Ramos (cell line): ENCODE data around the gene KCNJ6.

Source experiments
- in situ Hi-C: fragments of 300-500 bp; cut with MboI; formaldehyde crosslinking; loops from one replicate; pipeline ENCODE4 v1.14.3; 2022; ENCODE audit warnings: low sequenced_read_pairs; ENCODE audit not compliant: unreplicated experiment

The KCNJ6 gene

DNA sequence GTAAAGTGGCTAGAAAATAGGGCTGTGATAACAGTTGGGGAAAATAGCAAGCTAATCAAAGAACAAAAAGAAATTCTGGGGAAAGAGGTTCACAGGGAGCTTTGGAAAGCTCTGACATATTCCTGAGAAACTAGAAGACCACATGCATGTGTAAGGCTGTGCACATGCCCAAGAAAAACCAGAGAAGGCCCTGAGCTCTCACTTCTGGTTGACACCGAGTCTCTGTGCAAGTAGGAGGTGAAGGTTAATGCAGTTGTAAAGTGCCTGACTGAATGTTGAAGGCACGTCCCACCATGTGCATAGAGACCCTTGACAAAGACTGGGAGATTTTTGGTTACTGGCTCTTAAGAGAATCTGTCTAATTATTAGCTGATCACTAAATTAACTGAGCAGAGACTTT, 288.7 kb downstream of the KCNJ6 start:
- in situ Hi-C loops, result no loop called here

DNA sequence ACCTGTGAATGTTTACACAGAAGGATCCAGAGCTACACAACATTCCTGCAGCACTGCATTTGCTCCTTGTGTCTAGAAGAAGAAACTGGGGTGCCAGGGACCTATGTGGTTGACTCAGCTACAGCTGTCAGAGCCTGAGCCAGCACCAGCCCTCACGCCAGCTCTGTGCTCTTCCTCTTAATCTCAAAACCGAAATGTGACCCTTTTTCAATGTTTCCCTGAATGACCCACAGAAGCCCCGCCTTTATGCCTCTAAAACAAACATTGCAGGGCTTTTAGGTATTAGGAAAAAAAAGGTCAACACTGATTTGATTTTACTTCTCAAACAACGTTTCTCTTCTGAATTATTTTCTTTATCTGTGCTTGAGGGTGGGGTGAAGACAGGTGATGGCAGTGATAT, 289.2 kb downstream of the KCNJ6 start:
- in situ Hi-C loops, result no loop called here

DNA sequence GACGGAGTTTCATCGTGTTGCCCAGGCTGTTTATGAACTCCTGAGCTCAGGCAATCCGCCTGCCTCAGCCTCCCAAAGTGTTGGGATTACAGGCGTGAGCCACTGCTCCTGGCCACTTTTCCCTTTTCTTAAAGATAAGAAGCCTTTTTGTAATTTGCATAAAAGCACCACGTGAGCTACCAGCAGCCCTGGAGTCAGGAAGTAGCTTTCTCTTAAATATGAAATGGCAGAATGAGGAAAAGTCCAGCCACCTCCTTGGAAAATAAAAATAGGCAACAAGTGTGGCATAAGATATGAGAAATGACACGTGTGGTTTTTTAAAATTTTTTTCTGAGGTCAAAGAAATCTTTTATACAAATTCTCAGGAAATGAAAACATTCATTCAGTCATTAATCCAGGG, 289.9 kb downstream of the KCNJ6 start:
- in situ Hi-C loops, result no loop called here

DNA sequence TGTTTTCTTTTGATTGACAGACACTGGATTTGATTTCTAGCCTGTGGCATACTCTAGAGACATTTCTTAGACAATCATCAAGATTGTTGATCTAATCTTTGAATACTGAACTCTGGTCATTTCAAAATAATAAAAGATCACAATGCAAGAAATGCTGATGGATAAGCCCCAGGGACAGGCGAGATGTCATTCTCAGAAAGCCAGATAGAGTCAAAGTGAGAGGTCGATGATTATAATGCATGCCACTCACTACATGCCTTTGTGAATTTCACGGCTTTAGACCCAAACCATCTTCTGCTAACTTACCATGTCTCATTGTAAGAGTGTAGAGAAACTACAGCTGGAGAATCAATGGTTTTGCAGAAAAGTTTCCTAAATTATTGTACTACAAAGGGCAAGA, 292.6 kb downstream of the KCNJ6 start:
- in situ Hi-C loops, result no loop called here

DNA sequence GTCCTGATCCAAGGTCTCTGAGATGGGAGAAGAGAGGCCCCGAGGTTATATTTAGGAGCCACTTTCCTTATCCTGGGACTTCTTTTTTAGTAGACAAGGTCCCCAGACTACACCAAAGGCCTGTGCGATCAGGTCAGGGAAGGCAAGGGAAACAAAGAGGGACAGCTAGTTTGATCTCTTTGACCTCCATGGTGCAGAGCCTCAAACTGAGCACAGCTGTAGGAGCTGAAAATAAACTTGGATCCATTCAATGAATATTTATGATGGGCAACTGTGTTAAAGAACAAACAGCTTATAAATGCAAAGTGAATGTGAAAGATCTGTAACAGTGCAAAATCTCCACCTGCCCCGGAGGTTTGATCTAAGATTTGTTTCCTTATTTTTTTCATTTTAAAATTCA, 293.1 kb downstream of the KCNJ6 start:
- in situ Hi-C loops, result no loop called here

DNA sequence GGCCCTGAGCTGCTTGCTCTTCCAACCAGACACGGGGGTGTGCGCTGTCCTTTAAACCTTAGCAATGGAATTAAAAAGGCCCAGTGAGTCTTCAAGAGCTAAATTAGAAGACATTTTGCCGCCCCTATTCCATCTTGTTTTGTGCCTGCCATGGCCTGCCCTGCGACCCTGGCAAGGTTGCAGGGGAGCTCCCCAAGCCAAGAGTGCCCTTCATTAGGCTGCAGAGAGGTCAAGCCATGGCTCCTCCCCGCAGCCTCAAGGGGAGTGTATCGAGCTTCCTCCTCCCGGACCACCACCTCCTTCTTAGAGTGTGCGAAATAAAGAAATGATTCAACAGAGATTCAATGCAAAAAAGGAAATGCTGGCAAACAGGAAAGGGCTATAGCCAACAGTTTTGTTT, 293.5 kb downstream of the KCNJ6 start:
- in situ Hi-C loops, result no loop called here

DNA sequence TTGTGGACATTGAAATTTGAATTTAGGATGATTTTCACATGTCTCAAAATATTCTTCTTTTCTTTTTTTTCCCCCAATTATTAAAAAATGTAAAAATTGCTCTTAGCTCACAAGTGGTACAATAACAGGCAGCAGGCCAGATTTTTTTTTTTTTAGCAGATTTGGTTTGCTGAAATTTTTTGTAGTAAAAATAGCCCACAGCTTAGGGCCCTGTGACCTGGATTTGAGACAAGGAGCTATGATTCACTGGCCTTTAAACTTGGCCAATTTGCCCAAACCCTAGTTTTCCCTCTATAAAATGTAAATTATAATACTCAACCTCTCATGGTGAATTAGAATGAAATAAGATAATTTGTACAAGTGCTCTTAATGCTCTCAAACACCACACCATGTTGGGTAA, 295.9 kb downstream of the KCNJ6 start:
- in situ Hi-C loops, result no loop called here

DNA sequence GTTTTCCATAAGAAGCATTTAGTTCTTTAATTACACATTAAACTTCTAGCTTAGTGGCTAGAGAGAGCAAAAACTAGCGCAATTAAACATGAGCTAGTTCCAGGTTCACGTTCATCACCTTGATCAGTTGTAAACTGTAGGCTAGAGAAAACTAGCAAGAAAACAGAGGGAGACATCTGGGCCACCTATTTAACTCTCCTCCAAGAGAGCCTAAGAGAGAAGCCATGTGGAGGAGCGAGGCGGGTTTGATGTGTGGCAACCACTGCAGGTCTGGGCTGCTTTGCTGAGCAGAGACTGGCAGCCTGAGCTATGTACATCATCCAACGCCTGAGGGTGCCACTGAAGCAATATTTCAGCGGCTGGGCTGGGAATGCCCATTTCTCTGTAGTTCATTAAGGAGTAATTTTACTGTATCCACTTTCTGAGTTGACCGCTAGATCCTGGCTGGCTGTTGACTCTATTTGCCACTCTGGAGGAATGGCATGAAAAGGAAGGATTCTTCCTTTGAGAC, 296.7 kb downstream of the KCNJ6 start:
- in situ Hi-C loops, result no loop called here

DNA sequence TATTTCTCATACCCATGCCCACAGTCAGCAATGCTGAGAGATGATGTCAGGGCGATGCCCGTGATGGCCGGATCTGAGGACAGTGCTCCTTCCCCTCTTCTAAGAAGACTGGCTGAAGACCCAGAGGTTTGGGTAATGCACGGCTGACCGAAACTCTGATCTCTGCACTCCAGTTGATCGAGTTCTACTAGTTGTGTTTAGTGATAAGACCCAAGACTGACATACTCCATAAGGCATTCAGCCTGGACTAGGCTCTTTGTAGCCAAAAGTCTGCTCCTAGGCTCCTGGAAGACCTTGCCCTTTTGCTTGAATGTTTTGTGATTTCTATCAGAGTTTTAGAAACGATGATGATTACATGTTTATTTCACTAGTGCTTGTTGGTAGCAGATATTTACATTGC, 298.2 kb downstream of the KCNJ6 start:
- in situ Hi-C loops, result no loop called here

DNA sequence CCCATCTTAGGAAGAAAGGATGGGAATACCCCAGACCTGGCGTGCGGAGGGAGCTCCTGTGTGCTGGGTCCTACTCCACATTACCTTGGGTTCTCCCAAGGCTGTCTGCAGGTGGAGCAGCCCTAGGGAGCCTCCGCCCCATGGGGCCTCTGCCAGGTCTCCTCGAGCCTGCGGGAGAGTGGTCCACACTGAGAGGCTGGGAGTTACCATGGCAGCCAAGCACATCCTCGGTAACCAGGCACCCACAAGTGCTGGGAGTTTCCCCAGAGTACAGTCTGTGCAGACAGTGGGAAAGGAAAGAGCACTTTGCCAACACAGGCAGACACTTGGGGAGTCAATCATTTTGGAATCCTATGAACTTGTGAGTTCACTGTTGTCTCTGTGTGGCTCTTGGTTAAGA, 300.3 kb downstream of the KCNJ6 start:
- in situ Hi-C loops, result no loop called here

DNA sequence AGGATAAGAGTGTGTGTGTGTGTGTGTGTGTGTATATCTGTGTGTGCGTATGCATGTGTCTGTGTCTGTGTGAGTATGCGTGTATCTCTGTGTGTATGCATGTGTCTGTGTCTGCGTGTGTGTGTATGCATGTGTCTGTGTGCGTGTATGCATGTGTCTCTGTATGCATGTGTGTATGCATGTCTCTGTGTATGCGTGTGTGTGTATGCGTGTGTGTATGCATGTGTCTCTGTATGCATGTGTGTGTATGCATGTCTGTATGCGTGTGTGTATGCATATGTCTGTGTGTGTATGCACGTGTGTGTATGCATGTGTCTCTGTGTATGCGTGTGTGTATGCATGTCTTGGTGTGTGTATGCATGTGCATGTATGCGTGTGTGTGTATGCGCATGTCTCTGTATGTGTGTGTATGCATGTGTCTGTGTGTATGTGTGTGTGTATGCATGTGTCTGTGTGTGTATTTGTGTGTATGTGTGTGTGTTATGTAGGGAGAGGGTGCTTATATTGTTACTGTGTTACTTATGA, 301.8 kb downstream of the KCNJ6 start:
- in situ Hi-C loops, result no loop called here

DNA sequence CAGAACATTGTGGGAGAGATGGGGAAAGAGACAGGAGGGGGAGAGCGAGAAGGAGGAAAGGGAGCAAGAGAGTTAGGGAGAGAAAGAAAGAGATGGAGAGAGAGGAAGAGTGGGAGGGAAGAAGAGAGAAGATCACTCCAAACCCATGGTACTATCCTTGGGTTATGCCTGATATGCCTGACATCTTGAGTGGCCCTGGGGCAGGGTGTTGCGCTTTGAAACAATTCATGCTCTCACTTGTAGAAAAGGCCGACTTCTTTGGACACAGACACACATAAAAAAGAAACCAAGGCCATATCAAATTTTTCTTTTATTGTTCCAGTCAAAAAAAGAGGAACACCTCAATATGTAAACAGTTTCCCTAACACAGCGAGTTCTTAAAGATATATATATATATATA, 309.2 kb downstream of the KCNJ6 start:
- in situ Hi-C loops, result no loop called here

DNA sequence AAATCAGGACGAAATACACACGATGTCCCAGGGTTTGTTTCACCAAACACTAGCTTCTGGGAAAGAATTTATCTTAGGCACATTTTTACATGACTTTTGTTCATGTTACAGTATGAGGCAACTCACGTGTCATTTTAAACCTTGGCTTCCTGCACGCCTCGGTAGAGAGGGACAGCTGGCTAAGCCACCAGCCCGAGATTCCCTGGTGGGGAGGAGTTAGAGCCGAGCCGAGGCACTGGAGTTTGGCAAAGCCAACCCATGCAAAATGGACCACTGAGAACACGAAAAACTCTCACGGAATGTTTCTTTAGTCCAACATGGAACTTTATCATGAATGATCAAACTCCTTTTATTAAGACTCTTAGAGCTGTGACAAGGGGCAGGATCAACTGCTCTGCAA, 309.7 kb downstream of the KCNJ6 start:
- in situ Hi-C loops, result no loop called here

DNA sequence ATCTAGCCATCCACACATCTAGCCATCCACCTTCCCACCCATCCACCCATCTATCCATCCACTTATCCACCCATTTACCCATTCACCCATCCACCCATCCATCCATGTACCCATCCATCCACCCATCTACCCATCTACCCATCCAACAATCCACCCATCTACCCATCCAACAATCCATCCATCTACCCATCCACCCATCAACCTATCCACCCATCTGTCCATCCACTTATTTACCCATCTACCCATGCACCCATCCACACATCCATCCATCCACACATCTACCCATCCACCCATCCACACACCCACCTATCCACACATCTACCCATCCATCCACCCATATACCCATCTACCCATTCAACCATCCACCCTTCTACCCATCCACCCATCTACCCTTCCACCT, 311.3 kb downstream of the KCNJ6 start:
- in situ Hi-C loops, result no loop called here

DNA sequence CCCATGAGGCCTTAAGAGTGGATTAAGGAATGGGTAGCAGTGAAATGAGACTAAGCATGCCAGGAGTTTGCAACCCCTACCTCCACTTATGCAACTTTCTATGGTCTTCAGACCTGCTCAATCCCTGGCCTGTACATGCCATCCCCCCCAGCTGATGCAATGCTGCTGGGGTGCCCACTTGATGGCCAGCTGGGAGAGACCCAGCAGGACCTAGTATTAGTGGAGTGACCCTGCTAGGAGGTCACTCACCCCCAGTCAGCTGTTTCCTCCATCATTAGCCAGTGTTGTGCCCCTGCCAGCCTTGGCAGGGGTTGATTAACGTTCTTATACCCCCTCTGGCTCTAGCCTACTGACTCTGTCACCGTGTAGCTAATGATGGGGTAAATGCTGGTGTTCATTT, 313.1 kb downstream of the KCNJ6 start:
- in situ Hi-C loops, result no loop called here

DNA sequence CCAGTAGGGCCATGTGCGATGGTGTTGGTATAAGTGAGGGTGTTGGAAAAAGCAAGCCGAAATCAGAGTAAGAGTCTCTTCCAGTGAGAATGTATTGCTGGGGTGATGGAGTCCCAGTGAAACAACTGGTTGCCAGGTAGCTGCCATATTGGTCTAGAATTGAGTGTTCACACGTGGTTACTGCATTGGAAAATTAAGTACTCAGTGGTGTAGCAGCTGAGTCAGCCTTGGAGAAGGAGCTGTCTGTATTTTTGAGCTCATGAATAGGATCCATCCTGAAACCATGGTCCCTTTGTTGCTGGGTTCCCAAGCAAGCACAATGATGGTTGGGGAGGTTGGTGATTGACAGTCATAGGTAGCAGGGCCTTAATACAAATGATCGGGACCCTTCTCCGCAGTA, 314.3 kb downstream of the KCNJ6 start:
- in situ Hi-C loops, result no loop called here

DNA sequence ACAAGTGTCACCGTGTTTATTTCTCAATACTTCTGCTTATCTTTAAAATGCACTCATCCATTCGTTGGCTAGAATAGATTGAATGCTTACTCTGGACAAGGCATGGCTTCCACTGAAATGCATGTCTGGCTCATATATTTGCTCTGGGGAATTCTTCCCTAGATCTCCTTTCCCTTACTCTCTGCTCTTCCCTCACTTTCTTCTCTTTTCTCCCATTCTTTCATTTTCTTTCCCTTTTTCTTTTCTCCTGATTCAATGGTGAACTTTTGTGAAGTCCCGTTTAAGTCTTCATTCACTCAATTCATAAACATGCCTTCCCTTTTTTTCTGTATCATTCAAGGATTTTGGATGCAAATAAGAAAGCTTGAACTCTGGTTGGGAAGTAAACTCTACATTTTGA, 315.2 kb downstream of the KCNJ6 start:
- in situ Hi-C loops, result no loop called here

DNA sequence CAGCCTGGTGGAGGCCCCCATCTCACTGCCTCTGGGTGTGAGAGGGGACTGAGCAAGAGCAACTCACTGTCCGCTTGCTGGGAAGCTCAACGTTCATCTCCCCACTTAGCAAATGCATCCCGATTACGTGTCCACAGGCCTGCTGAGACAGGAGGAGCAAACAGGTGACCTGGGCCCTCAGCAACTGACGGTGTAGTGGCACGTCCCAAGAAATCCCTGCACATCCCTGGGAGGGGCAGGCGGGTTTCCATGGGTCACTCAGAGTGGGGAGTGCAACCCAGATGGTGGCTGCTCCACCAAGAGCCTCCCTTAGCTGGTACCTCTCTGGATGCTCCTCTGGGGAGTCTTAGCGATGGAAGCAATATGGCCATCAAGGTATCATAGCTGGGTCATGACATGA, 320.3 kb downstream of the KCNJ6 start:
- in situ Hi-C loops, result no loop called here

DNA sequence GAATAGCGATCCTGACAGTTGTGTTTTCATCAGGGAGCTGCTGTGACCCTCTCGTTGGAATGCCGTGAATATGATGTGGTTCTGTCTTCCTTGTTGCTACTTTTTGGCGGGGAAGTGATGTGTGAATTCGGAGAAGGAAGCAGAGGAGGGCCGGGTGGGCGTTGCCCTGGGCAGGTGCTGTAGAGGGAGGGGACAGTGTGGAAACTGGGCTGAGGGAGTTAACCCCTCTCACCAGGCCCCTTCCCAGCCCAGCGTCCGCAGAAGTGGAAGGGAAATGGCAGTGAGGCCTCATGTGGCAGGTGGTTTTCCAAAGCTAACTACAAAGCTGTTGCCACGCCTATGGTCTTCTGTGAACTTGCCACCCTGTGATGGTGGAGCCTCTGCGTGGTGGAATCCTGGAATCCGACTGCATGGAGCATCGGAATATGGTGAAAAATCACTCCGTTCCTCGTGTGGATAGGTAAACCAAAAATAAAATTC, 321.7 kb downstream of the KCNJ6 start:
- in situ Hi-C loops, result no loop called here

DNA sequence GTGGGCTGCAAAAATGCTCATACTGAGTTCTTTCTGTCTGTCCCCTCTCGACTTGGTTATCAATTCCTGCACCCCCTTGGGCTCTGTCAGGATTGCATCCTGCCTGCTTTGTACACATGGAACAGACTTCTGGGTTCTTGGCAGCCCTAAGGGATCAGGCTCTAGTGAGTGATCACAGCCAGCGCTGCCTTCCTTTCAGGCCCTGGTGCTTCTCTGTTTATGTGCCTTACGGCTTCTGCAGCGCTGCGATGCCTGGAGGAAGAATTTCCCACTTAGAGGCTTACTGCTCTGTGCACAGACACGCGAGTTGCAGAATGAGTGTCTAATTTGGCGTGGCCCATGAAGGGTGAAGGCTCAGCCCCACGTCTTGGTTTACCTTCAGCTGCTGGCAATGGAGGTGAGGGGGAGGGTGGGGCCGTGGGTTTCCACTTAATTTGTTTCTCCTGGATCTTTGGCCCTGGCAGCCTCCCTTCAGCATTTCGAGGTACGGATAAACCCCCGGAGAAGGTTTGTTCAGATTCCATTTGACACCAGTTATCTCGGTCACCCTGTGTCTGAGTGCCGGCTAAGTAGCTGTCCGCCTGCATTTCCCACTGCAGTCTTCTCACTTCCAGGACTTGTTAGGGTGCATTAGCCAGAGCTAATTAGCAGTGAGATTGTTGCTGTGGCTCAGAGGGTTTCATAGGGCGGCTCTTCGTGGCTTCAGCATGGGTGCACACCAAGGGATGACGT, 322.4 kb downstream of the KCNJ6 start:
- in situ Hi-C loops, result no loop called here

DNA sequence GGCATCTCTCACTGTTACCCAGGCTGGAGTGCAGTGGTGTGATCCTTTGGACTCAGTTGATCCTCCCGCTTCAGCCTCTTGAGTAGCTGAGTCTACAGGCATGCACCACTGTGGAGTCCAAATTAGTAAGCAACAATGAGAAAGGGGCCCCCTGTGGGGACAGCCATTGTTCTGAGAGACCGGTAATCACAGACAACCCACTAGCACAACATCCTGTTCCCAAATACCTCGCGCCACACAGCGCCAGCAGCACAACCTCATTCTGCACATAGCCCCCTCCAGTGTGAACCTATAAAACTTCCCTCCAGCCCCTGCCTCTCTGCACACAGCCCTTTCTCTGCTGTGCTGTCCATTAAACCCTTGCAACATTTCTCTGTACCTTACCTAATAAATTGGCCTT, 323.2 kb downstream of the KCNJ6 start:
- in situ Hi-C loops, result no loop called here

DNA sequence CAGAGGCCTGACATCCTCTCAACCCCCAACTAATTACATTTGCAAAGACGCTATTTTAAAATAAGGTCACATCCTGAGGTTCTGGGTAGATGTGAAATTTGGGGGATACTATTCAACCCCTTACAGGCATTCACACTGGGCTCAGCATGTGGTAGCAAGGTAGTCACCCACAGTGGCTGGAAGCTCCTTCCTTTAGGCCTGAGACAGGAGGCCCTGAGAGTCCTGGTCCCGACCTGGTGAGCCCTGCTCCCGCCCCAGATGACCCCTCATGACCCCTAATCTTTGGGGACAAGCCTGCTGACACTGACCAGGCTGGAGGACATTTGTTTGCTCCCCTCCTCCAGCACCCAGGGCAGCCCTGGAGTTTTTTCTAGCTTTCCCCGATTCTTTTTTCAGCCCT, 323.8 kb downstream of the KCNJ6 start:
- in situ Hi-C loops, result no loop called here
